T-cell (primary cell): Measurements from ENCODE around the gene SLCO3A1. TPM values are rescaled to one million over a fixed set of nuclear protein-coding genes. Genes with fewer than 3 reads are reported as not detected.

ENCODE experiments used
- ATAC-seq, 4 experiments: fragments of 200-7000 bp in 3 of 4; fragments of 150-1000 bp in 1 of 4; cut with Tn5 transposase; replicated peaks in 1 of 4; 1 replicate in 3 of 4; 2 replicates in 1 of 4; pipeline ENCODE4 v1.10.0; 2021; ENCODE audit warnings: moderate library complexity in 3 of 4, mild to moderate bottlenecking in 2 of 4, moderate number of reproducible peaks in 1 of 4
- CTCF ChIA-PET, 2 donors: fragments of 300-600 bp; sonication (Branson Sonifier 250); formaldehyde crosslinking; loops; one replicate each; lab custom pipeline; 2022; ENCODE audit warnings: antibody characterized with exemption in 2 of 2; lab: Charles Lee
- POLR2A ChIA-PET, 2 donors: fragments of 300-600 bp; sonication (Branson Sonifier 250); formaldehyde crosslinking; loops; one replicate each; lab custom pipeline; 2022; ENCODE audit warnings: antibody characterized with exemption in 2 of 2; lab: Charles Lee
- DNase-seq, 35 experiments: peaks; one replicate each; pipeline versions ENCODE4 v3.0.0 to v3.0.0-alpha.2; 2013 to 2023
- H3K27ac ChIP-seq: one replicate; pipeline ENCODE4 v1.5.1; 2013; ENCODE audit warnings: low read length
- H3K27me3 ChIP-seq, 2 experiments: replicated peaks in 1 of 2; 1 replicate in 1 of 2; 2 replicates in 1 of 2; pipeline versions ENCODE4 v1.6.1 to v1.7.0; 2013; ENCODE audit warnings: low read length in 1 of 2, mixed read lengths in 1 of 2; ENCODE audit not compliant: control insufficient read depth in 2 of 2, insufficient read depth in 2 of 2; ENCODE audit errors: extremely low read depth in 1 of 2
- H3K36me3 ChIP-seq, 2 donors: 1 replicate in 1 of 2; 2 replicates in 1 of 2; pipeline versions ENCODE4 v1.6.1 to v1.7.0; 2013; ENCODE audit warnings: low read length in 1 of 2; ENCODE audit not compliant: control insufficient read depth in 2 of 2, insufficient read depth in 1 of 2; ENCODE audit errors: extremely low read depth in 1 of 2
- H3K4me1 ChIP-seq, 2 experiments: 1 replicate in 1 of 2; 2 replicates in 1 of 2; pipeline versions ENCODE4 v1.6.1 to v1.7.0; 2013; ENCODE audit warnings: low read length in 2 of 2, mixed read lengths in 1 of 2; ENCODE audit not compliant: insufficient read depth in 2 of 2, control insufficient read depth in 1 of 2; ENCODE audit errors: extremely low read depth in 1 of 2
- H3K4me3 ChIP-seq, 2 donors: 1 replicate in 1 of 2; 2 replicates in 1 of 2; pipeline versions ENCODE4 v1.5.1 to v1.7.0; 2013; ENCODE audit warnings: mild to moderate bottlenecking in 2 of 2, low read length in 1 of 2, moderate library complexity in 1 of 2; ENCODE audit not compliant: control insufficient read depth in 1 of 2; ENCODE audit errors: extremely low read depth in 1 of 2
- H3K9me3 ChIP-seq: 2 replicates; pipeline ENCODE4 v1.7.0; 2013
- H3K27ac Mint-ChIP-seq, 2 donors: one replicate each; pipeline ENCODE4 v1.8.0; 2020 to 2021; ENCODE audit warnings: mild to moderate bottlenecking in 2 of 2, mixed read lengths in 2 of 2
- H3K27me3 Mint-ChIP-seq, 2 donors: one replicate each; pipeline ENCODE4 v1.8.0; 2021 to 2022; ENCODE audit warnings: mixed read lengths in 2 of 2
- H3K36me3 Mint-ChIP-seq: one replicate; pipeline ENCODE4 v1.8.0; 2021; ENCODE audit warnings: mixed read lengths
- H3K4me1 Mint-ChIP-seq, 3 donors: one replicate each; pipeline ENCODE4 v1.8.0; 2020 to 2022; ENCODE audit warnings: mixed read lengths in 3 of 3, mild to moderate bottlenecking in 1 of 3
- H3K4me3 Mint-ChIP-seq, 3 donors: one replicate each; pipeline ENCODE4 v1.8.0; 2020 to 2022; ENCODE audit warnings: mild to moderate bottlenecking in 3 of 3, mixed read lengths in 3 of 3, moderate library complexity in 3 of 3
- H3K9me3 Mint-ChIP-seq, 3 donors: one replicate each; pipeline ENCODE4 v1.8.0; 2020 to 2022; ENCODE audit warnings: mixed read lengths in 3 of 3
- WGBS: methylation state at CpG from one replicate; pipeline ENCODE4 v1.1.5; 2013; ENCODE audit warnings: missing lambda C conversion rate; ENCODE audit not compliant: insufficient coverage; 5-methylcytosine and 5-hydroxymethylcytosine counted together
- total RNA-seq, 35 experiments: library from RNA in 6 of 35; stranded (reverse) in 6 of 35; fragments of 120-200 nt in 1 of 35; gene quantifications; one replicate each; pipeline versions ENCODE4 v1.2.1 to v1.2.4 and lab custom pipeline; 2013 to 2026

Gene SLCO3A1
- total RNA-seq, 5 donors from 2014 or later (not counting 1 experiment from before 2014, with no cell fraction given): 26.2 to 52.2 (median 38.7) TPM

- no peak overlapping the region for H3K27ac Mint-ChIP-seq
- H3K36me3 ChIP-seq: no peaks in the 10 kb centered on the region
- peaks cover 0 to 12% of the 10 kb centered on the region in 2 experiments for H3K4me1 ChIP-seq
- peaks cover 3% of the 10 kb centered on the region for H3K36me3 Mint-ChIP-seq
- WGBS: 95% methylated on average over 3 of the region's 6 CpGs
- H3K9me3 Mint-ChIP-seq: no peaks in the 10 kb centered on the region
- no peak overlapping the region for H3K27ac ChIP-seq
- H3K27me3 ChIP-seq: no peaks in the 10 kb centered on the region
- H3K4me3 ChIP-seq: no peak overlapping the region
- H3K9me3 ChIP-seq: no peaks in the 10 kb centered on the region
- no peak overlapping the region for H3K4me3 Mint-ChIP-seq
- ATAC-seq (no peak), DNase-seq (no peak)
- peaks cover 25 to 67% (median 35%) of the 10 kb centered on the region in 3 donors for H3K4me1 Mint-ChIP-seq
- no peaks in the 10 kb centered on the region for H3K27me3 Mint-ChIP-seq
- POLR2A ChIA-PET: no interaction called here
- CTCF ChIA-PET: no interaction called here
Measured at GRCh38 chr15:91966194-91966552, 112.7 kb downstream of the SLCO3A1 start.

DNA sequence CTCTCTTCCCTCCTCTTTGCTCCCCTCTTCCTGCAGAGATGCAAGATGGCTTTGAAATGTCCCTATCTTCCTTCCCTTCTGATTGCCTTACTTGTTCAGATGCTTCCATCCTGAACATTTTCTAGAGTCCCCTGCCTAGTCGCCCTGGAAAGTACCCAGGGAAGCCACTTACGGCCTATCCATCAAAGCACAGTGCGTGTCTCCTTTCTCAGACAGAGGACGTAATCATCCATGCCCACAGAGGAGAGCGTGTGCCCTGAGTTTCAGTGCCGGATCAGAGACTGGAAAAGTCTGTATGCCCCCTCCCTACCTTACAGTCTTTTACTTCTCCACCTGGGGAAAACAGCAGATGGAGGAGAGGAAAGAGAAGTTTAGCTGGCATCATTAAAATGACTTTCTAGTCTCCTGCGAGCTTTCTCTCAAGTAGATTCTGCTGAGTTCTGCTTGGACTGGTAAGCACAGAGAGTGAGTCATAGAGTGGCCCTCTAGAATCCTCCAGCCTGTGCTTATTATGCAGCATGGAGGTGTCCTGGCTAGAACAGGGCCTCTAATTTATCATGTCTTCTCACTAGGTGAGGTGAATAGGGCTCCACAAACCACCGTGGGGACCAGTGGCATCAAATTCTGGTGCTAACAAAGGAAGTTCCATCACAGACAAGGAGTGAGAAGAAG lies 114.6 kb downstream of the SLCO3A1 start:
- ChIA-PET CTCF (no interaction called here), POLR2A (no interaction called here)
- no peaks in the 10 kb centered on the region for H3K9me3 ChIP-seq
- H3K4me3 ChIP-seq: no peak overlapping the region
- Mint-ChIP-seq H3K4me3 (no peak overlapping the region), H3K4me1 (peaks cover 13 to 64% (median 33%) of the 10 kb centered on the region in 3 donors), H3K27ac (no peak overlapping the region), H3K36me3 (peaks cover 3% of the 10 kb centered on the region), H3K9me3 (no peaks in the 10 kb centered on the region), H3K27me3 (no peaks in the 10 kb centered on the region)
- H3K27me3 ChIP-seq: no peaks in the 10 kb centered on the region
- no peak overlapping the region for H3K27ac ChIP-seq
- WGBS: 87% methylated on average over 3 of the region's 8 CpGs
- peaks cover 0 to 4% of the 10 kb centered on the region in 2 experiments for H3K4me1 ChIP-seq
- no peaks in the 10 kb centered on the region for H3K36me3 ChIP-seq
- ATAC-seq (no peak), DNase-seq (no peak)

- ChIA-PET CTCF (no interaction called here), POLR2A (no interaction called here)
- H3K36me3 ChIP-seq: no peaks in the 10 kb centered on the region
- no peaks in the 10 kb centered on the region for H3K9me3 ChIP-seq
- no peaks in the 10 kb centered on the region for H3K27me3 ChIP-seq
- peaks cover 0 to 4% of the 10 kb centered on the region in 2 experiments for H3K4me1 ChIP-seq
- Mint-ChIP-seq H3K27me3 (no peaks in the 10 kb centered on the region), H3K4me1 (peaks cover 13 to 66% (median 35%) of the 10 kb centered on the region in 3 donors), H3K4me3 (no peak overlapping the region), H3K9me3 (no peaks in the 10 kb centered on the region), H3K27ac (no peak overlapping the region), H3K36me3 (peaks cover under 1% of the 10 kb centered on the region)
- no peak overlapping the region for H3K27ac ChIP-seq
- ATAC-seq (no peak), DNase-seq (no peak)
- H3K4me3 ChIP-seq: no peak overlapping the region
- 96% methylated on average over 11 of the region's 14 CpGs for WGBS
Measured at GRCh38 chr15:91968610-91969009, 115.1 kb downstream of the SLCO3A1 start.

- no peaks in the 10 kb centered on the region for H3K27me3 Mint-ChIP-seq
- Histone ChIP-seq H3K36me3 (no peaks in the 10 kb centered on the region), H3K4me1 (peaks cover 0 to 4% of the 10 kb centered on the region in 2 experiments), H3K9me3 (no peaks in the 10 kb centered on the region), H3K27me3 (no peaks in the 10 kb centered on the region), H3K27ac (no peak overlapping the region), H3K4me3 (no peak overlapping the region)
- H3K27ac Mint-ChIP-seq: no peak overlapping the region
- POLR2A ChIA-PET: no interaction called here
- H3K4me3 Mint-ChIP-seq: no peak overlapping the region
- DNase-seq: no peak
- no peak for ATAC-seq
- no peaks in the 10 kb centered on the region for H3K36me3 Mint-ChIP-seq
- CTCF ChIA-PET: interaction anchor here in 1 of 2 donors (0.7 kb wide), 1 partner anchor 668 kb away, joined by 3 read pairs; no protein-coding TSS in a partner anchor
- WGBS: 100% methylated on average over 3 of the region's 7 CpGs
- H3K4me1 Mint-ChIP-seq: peaks cover 9 to 64% (median 30%) of the 10 kb centered on the region in 3 donors
- H3K9me3 Mint-ChIP-seq: no peaks in the 10 kb centered on the region
Measured at GRCh38 chr15:91970142-91970541, 116.6 kb downstream of the SLCO3A1 start.

GRCh38 chr15:91973481-91973880 lies 120.0 kb downstream of the SLCO3A1 start:
- Histone ChIP-seq H3K4me1 (no peaks in the 10 kb centered on the region), H3K4me3 (no peak overlapping the region), H3K27ac (no peak overlapping the region), H3K9me3 (no peaks in the 10 kb centered on the region), H3K36me3 (no peaks in the 10 kb centered on the region), H3K27me3 (no peaks in the 10 kb centered on the region)
- Mint-ChIP-seq H3K4me1 (peaks cover 8 to 55% (median 20%) of the 10 kb centered on the region in 3 donors), H3K9me3 (peaks cover 0 to 2% (median 0%) of the 10 kb centered on the region in 3 donors), H3K27ac (no peak overlapping the region), H3K27me3 (no peaks in the 10 kb centered on the region), H3K36me3 (no peaks in the 10 kb centered on the region), H3K4me3 (no peak overlapping the region)
- ChIA-PET POLR2A (no interaction called here), CTCF (interaction anchor here in 1 of 2 donors (0.6 kb wide), 1 partner anchor 550 kb away, joined by 4 read pairs; no protein-coding TSS in a partner anchor)
- ATAC-seq (no peak), DNase-seq (no peak)
- WGBS: 88% methylated on average over 5 of the region's 9 CpGs

- H3K27me3 ChIP-seq: no peaks in the 10 kb centered on the region
- CTCF ChIA-PET: no interaction called here
- Mint-ChIP-seq H3K36me3 (no peaks in the 10 kb centered on the region), H3K9me3 (peaks cover 0 to 2% (median 0%) of the 10 kb centered on the region in 3 donors), H3K27me3 (no peaks in the 10 kb centered on the region), H3K4me3 (no peak overlapping the region), H3K4me1 (peaks cover 7 to 51% (median 20%) of the 10 kb centered on the region in 3 donors), H3K27ac (no peak overlapping the region)
- H3K4me1 ChIP-seq: no peaks in the 10 kb centered on the region
- ATAC-seq: no peak
- H3K4me3 ChIP-seq: no peak overlapping the region
- H3K36me3 ChIP-seq: no peaks in the 10 kb centered on the region
- WGBS: 75% methylated on average over 6 of the region's 6 CpGs
- H3K27ac ChIP-seq: no peak overlapping the region
- no peaks in the 10 kb centered on the region for H3K9me3 ChIP-seq
- no peak for DNase-seq
- POLR2A ChIA-PET: no interaction called here
Measured at GRCh38 chr15:91974321-91974720, 120.8 kb downstream of the SLCO3A1 start.
